ENCODE measurements around the gene BST2. TPM values are rescaled to one million over a fixed set of nuclear protein-coding genes. Genes with fewer than 3 reads are reported as not detected.
A peak's percentile ranks its signal among the peaks of the same experiment; 100 is the strongest.

Gene BST2
- total RNA-seq (10 to 100 TPM; 25.6 to 67.4 TPM), polyA plus RNA-seq (100 to 1,000 TPM; 179 to 239 TPM)

GRCh38 chr19:17405250-17406045, at the start of gene BST2:
Gene BST2, minus strand, starts transcription at chr19:17405630. Its CDS starts 55 bp downstream, at chr19:17405575.
- H3K4me3 ChIP-seq (ENCODE audit: low read depth in 1 of 3, low read length in 3 of 3), result peak within 1 kb of the TSS; percentile 69 to 75 (median 74)
- H3K27ac ChIP-seq (ENCODE audit: low read depth in 1 of 2, low read length in 2 of 2), result peak within 1 kb of the TSS; percentile 95 to 96
- 38% methylated on average over 18 of the region's 18 CpGs for WGBS
- TF ChIP-seq YY1 (IDR thresholded peaks at IDR 0.05) (peak; percentile 73), HNF4G (IDR thresholded peaks at IDR 0.05) (no peak), REST (IDR thresholded peaks at IDR 0.05) (peak; percentile 62), HNF4A (conservative IDR thresholded peaks at IDR 0.05) (peak in 1 of 2 donors; percentile 32), RXRA (IDR thresholded peaks at IDR 0.05) (peak; percentile 18 to 30), MAX (IDR thresholded peaks at IDR 0.05) (peak; percentile 49), GABPA (IDR thresholded peaks at IDR 0.05 in 1 of 2, conservative IDR thresholded peaks at IDR 0.05 in 1 of 2) (peak; percentile 23 to 73), FOXA1 (IDR thresholded peaks at IDR 0.05) (no peak), EGR1 (IDR thresholded peaks at IDR 0.05; ENCODE audit: low read depth in 2 of 2) (no peak), FOXA2 (IDR thresholded peaks at IDR 0.05) (no peak), NR2F2 (IDR thresholded peaks at IDR 0.05) (peak; percentile 68), TAF1 (conservative IDR thresholded peaks at IDR 0.05) (peak; percentile 38), JUND (IDR thresholded peaks at IDR 0.05) (peak in 1 of 2 donors; percentile 48), SP1 (IDR thresholded peaks at IDR 0.05) (peak; percentile 79), RAD21 (IDR thresholded peaks at IDR 0.05) (no peak)
- TF ChIP-seq, protein P1, sequence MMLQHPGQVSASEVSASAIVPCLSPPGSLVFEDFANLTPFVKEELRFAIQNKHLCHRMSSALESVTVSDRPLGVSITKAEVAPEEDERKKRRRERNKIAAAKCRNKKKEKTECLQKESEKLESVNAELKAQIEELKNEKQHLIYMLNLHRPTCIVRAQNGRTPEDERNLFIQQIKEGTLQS (IDR thresholded peaks at IDR 0.05), result no peak
- TF ChIP-seq, protein P2, sequence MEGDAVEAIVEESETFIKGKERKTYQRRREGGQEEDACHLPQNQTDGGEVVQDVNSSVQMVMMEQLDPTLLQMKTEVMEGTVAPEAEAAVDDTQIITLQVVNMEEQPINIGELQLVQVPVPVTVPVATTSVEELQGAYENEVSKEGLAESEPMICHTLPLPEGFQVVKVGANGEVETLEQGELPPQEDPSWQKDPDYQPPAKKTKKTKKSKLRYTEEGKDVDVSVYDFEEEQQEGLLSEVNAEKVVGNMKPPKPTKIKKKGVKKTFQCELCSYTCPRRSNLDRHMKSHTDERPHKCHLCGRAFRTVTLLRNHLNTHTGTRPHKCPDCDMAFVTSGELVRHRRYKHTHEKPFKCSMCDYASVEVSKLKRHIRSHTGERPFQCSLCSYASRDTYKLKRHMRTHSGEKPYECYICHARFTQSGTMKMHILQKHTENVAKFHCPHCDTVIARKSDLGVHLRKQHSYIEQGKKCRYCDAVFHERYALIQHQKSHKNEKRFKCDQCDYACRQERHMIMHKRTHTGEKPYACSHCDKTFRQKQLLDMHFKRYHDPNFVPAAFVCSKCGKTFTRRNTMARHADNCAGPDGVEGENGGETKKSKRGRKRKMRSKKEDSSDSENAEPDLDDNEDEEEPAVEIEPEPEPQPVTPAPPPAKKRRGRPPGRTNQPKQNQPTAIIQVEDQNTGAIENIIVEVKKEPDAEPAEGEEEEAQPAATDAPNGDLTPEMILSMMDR (IDR thresholded peaks at IDR 0.05; ENCODE audit: low read depth, low read length, missing input control), result no peak
- TF ChIP-seq, protein P3, sequence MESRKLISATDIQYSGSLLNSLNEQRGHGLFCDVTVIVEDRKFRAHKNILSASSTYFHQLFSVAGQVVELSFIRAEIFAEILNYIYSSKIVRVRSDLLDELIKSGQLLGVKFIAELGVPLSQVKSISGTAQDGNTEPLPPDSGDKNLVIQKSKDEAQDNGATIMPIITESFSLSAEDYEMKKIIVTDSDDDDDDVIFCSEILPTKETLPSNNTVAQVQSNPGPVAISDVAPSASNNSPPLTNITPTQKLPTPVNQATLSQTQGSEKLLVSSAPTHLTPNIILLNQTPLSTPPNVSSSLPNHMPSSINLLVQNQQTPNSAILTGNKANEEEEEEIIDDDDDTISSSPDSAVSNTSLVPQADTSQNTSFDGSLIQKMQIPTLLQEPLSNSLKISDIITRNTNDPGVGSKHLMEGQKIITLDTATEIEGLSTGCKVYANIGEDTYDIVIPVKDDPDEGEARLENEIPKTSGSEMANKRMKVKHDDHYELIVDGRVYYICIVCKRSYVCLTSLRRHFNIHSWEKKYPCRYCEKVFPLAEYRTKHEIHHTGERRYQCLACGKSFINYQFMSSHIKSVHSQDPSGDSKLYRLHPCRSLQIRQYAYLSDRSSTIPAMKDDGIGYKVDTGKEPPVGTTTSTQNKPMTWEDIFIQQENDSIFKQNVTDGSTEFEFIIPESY (IDR thresholded peaks at IDR 0.05), result no peak
- peaks cover 0 to 10% (median under 1%) of the 10 kb centered on the region in 4 donors for H3K36me3 ChIP-seq (ENCODE audit: control insufficient read depth in 4 of 4, insufficient read depth in 3 of 4, low read depth in 1 of 4, low read length in 3 of 4)
- peaks cover 0 to 30% (median 21%) of the 10 kb centered on the region in 4 donors for H3K4me1 ChIP-seq (ENCODE audit: control insufficient read depth in 4 of 4, insufficient read depth in 4 of 4, low read length in 3 of 4)
- peak within 1 kb of the TSS; percentile 66 to 88 for H3K9ac ChIP-seq (ENCODE audit: low read depth in 1 of 2, low read length in 2 of 2)
- no peaks in the 10 kb centered on the region for H3K9me3 ChIP-seq (ENCODE audit: control insufficient read depth in 4 of 4, low read length in 3 of 4)
- H3K27me3 ChIP-seq (ENCODE audit: control insufficient read depth in 4 of 4, insufficient read depth in 4 of 4, low read length in 3 of 4), result no peaks in the 10 kb centered on the region
- peak; percentile 46 for DNase-seq (ENCODE audit: low spot score)

Data from liver (tissue), 9 donors.